Activated CD8-positive, alpha-beta memory T cell treated with anti-CD3 and anti-CD28 coated beads for 24 hours (primary cell): ENCODE data around the gene IL21R.
"Not testable (repeated sequence)": the region's sequence is repeated elsewhere in the genome, so short reads cannot be mapped to it uniquely, and the experiment has no call there.

Experiments
- DNase-seq: peaks from one replicate; pipeline ENCODE4 v3.0.0-alpha.2; 2020

The IL21R gene

DNA sequence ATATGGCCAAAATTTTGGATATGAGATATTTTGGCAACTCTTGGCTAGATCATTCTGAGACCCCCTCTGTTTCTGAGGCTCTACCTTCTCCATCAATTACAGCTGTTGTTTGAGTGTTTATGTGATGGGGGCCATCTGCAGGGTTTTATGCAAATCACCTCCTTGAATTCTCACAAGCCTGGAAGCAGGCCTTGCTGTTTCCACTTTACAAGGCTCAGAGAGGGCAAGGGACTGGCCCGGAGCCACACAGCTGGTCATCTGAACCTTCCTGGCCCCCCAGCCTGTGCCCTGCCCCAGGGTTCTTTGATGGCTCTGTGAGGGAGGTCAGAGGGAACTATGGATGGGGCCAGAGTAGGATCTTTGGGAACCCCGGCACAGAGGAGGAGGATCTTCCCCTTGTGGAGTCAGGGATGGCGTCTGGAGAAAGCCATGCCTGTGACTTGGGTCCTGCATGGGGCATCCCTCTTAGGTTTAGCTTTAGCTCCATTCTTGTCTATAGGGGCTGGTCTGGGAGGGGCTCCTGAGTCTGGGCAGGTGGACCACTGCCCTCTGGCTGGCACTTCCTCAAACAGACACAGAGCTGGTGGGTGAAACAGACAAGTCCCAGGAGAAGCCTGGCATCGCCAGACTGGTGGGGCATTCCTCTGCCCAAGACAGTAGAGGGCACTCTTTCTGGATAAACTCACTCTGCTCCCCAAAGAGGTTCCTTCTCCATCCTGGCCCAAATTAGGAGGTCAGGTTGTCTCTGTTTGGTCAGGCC is 26.2 kb downstream of the IL21R start:
- DNase-seq, result peak; percentile 57

GRCh38 chr16:27429330-27429871 is 27.4 kb downstream of the IL21R start:
- DNase-seq, result peak; percentile 53

DNA sequence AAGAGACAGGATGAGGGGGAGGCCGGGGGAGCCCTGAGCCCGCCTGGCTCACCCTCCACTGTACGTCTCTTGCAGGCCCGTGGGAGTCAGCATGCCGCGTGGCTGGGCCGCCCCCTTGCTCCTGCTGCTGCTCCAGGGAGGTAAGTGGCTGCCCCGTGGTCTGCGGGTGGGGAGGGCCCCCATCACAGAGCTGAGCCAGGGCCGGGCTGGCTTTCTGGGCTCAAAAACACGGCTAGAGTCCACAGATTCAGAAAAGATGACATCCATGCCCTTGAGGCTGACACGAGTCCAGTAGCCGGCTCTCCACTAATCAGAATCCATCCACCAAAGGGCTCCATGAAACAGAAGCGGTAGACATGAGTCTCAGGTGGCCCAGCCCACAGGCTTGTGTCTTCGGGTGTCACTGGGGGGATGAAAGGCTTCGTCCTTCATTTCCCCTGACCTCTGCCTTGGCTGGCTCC is 28.0 kb downstream of the IL21R start:
- peak; percentile 54 for DNase-seq

DNA sequence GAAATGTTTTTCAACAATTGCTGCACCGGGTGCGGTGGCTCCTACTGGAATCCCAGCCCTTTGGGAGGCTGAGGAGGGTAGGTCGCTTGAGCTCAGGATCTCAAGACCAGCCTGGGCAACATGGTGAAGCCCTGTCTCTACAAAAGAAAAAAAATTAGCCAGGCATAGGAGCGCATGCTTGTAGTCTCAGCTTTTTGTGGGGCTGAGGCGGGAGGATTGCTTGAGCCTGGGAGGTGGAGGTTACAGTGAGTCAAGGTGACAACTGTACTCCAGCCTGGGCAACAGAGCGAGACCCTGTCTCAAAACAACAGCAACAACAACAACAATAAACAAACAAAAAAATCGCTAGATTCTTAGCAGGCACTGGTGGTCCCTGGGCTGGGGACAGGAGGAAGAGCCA is 28.5 kb downstream of the IL21R start:
- DNase-seq, result peak; percentile 54

GRCh38 chr16:27430923-27431484 is 29.0 kb downstream of the IL21R start:
- peak; percentile 58 for DNase-seq

DNA sequence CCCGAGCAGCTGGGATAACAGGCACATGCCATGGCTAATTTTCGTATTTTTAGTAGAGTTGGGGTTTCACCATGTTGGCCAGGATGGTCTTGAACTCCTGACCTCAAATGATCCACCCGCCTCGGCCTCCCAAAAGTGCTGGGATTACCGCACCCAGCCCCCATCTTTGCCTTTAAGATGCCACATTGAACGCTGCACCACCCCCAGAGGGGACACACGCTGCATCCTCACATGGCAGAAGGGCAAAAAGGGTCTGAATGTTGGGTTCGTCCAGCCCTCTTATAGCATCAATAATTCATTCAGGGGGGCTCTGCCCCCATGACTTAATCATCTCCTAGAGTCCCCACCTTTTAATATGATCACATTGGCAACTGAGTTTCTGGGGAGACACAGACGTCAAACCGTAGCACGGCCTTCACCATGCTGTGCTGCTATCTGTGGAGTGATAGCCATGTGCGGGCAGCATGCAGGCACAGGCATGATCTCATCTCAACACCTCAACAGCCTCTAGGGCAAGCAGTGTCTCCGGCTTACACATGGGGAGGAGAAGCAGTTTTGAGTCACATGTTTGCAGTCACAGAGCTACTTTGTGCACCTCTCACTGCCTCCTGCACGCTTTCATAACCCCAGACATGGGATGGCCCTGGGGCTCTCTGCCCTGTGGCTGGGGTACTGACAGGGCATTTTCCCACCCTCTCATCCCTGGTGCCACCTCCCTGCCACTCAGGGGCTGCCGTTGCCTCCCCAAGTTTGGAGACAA is 30.0 kb downstream of the IL21R start:
- peak; percentile 56 for DNase-seq

- no peak for DNase-seq
Observed at GRCh38 chr16:27432558-27432957, 30.6 kb downstream of the IL21R start.

GRCh38 chr16:27433191-27433590 is 31.2 kb downstream of the IL21R start:
- DNase-seq, result not testable (repeated sequence)

DNA sequence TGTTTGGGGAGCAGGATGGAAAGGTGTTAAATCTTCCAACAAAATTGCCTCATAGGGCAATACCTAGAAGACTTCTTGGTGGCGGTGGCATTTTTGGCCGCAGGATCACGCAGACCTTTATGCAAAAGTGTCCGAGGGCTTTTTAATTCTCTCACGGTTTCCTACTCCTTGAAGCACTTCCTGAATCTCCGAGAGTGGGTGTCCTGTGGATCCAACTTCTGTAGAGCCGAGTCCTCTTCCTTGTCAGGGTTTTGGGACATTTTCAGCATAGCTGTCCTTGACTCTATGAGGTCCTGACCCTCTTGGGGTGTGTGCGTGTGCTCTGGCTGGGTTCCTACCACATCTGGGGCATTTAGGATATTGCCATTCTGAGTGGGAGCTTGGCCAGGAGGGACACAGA is 31.7 kb downstream of the IL21R start:
- DNase-seq, result no peak

DNA sequence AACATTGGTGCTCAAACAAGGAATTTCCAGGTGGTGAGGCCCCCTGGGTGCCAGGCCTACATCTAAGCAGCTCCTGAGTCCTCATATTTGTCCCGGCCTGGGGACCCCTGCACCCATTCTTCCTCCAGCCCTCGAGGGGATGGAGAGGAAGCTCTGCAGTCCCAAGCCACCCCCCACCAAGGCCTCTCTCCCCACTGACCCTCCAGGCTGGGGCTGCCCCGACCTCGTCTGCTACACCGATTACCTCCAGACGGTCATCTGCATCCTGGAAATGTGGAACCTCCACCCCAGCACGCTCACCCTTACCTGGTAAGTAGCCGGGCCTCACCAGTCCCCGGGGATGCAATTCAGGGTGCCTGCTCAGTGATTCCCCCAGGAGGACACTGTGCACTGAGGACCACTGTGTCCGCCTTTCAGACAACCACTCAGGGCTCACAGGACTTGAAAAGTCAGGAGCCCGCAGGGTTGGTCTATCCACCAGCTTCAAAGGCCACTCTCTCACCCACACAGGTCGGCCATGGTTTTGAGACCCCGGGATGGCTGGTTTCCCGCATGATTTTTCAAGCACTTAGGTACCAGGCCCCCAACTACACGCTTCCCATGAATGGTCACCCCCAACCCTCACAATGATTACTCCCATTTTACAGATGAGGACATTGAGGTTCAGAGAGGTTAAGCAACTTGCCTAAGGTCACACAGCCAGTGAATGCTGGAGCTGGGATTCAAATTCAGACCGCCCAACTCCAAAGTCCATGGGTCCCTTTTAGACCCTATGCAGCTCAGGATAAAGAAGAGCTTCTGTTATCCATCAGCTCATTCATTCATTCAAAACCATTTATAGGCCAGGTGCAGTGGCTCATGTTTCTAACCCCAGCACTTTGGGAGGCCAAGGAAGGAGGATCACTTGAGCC is 32.4 kb downstream of the IL21R start:
- DNase-seq, result peak; percentile 49

- not testable (repeated sequence) for DNase-seq
Observed at GRCh38 chr16:27435146-27435545, 33.2 kb downstream of the IL21R start.

DNA sequence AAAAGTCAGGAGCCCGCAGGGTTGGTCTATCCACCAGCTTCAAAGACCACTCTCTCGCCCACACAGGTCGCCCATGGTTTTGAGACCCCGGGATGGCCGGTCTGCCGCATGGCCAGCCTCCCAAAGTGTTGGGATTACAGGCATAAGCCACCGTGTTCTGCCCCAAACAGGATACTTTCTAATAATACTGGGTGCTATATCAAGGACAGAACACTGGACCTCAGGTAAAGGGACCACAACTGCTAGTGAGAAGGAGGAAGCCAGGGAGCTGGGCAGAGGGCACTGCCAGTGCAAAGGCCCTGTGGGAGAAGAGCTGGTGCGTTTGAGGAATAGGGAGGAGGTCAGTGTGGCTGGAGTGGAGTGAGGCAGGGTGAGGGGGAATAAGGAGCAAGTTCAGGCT is 34.1 kb downstream of the IL21R start:
- DNase-seq, result peak; percentile 40

GRCh38 chr16:27436921-27437650 is 35.1 kb downstream of the IL21R start:
- peak; percentile 51 for DNase-seq

GRCh38 chr16:27437946-27438345 is 36.0 kb downstream of the IL21R start:
- peak; percentile 24 for DNase-seq

DNA sequence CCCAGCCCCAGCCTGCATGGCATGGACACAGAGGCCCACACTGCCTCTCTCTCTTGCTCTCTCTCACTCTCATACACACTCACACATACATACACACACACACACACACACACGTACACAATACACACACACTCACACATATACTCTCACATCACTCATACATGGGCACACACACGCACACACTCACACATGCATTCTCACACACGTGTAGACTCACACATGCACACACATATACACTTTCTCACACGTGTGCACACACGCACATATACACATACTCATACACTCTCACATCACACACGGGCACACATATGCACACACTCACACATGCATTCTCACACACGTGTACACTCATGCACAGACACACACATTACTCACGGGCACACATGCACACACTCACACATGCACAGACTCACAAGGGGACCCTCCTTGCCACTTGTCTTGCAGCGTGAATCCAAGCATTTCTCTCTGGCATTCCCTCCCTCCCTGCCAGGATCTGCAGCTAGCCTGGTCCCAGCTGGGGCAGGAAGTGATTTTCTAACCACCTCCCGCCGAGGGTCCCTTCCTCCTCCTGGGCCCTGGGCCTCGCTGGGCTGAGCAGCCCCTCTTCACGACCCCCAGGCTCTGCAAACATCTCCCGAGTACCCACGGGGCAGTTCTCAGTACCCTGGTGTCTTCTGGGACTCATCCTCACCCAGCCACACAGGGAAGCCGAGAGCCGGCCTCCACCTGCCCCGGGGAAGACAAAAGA is 37.5 kb downstream of the IL21R start:
- peak; percentile 52 for DNase-seq

DNA sequence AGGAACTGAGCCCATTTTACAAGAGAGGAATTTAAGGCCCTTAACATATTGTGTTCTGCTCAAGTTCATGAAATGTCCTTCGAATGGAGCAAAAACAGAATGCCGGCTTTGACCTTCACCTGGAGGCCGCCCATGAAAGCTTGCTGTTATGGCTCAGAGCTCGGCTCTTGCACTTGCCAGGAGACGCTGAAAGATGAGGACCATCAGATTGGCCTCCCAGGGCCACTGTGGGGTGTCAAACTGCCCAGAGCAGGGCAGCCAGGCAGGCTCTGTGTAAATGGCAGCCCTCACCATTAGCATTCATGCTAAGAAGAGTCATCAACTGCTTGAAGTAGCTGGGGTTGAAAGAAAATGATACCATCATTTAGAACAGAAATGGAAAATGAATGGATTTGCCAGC is 39.3 kb downstream of the IL21R start:
- DNase-seq, result peak; percentile 42

GRCh38 chr16:27441998-27442397 is 40.0 kb downstream of the IL21R start:
- DNase-seq, result peak; percentile 48

GRCh38 chr16:27444015-27444414 is 42.0 kb downstream of the IL21R start:
- DNase-seq, result peak; percentile 41

DNA sequence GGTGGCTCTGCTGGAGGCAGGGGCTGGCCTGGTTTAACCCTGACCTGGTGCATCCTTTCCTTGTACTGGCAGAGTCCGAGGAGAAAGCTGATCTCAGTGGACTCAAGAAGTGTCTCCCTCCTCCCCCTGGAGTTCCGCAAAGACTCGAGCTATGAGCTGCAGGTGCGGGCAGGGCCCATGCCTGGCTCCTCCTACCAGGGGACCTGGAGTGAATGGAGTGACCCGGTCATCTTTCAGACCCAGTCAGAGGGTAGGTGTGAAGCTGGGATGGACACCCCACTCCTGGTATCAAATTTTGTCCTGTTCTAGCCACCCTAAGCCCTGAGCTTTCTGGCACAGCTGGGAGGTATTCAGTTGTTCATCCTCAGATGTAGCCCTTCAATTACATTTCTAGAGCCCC is 42.5 kb downstream of the IL21R start:
- no peak for DNase-seq

DNA sequence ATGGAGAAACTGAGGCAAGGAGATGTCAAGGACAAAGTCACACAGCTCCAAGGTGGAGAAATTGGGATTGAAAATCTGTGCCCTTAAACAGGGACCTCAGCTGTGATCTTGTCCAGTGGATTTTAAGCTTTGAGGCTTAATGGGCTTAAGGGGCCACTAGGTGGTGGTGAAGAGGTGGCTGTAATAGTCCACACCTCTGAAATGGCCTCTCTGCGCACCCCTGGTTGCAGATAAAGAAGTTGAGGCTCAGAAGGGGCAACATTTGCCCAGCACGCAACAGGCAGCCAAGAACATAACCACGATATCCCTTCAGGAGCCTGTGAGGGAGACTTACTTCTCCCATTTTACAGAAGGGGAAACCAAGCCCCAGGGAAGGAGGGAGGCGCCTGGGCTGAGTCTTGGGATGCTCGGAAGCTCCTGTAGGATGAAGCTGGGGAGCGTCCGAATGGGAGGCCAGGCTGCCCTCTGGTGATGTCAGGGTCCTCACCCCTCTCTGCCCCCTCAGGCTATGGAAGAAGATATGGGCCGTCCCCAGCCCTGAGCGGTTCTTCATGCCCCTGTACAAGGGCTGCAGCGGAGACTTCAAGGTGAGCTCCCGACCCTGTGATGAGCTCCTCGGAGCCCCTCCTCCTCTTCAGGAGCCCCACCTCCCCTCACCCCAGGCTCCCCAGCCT is 43.7 kb downstream of the IL21R start:
- no peak for DNase-seq
